Measurements from ENCODE around the gene PPP2R5E.

The PPP2R5E gene

GRCh38 chr14:63517354-63517753 is 25.8 kb downstream of the PPP2R5E start:
- DNase-seq, result no peak

- no peak for DNase-seq
Observed at GRCh38 chr14:63515240-63515639, 27.9 kb downstream of the PPP2R5E start.

GRCh38 chr14:63513756-63514155 is 29.4 kb downstream of the PPP2R5E start:
- no peak for DNase-seq

GRCh38 chr14:63512861-63513260 is 30.3 kb downstream of the PPP2R5E start:
- DNase-seq, result no peak

- DNase-seq, result no peak
Observed at GRCh38 chr14:63510538-63510937, 32.6 kb downstream of the PPP2R5E start.

GRCh38 chr14:63508033-63508432 is 35.1 kb downstream of the PPP2R5E start:
- peak; percentile 4 for DNase-seq

- DNase-seq, result no peak
Observed at GRCh38 chr14:63504648-63505047, 38.5 kb downstream of the PPP2R5E start.

GRCh38 chr14:63501429-63501828 is 41.7 kb downstream of the PPP2R5E start:
- DNase-seq, result no peak

GRCh38 chr14:63499701-63500250 is 43.4 kb downstream of the PPP2R5E start:
- DNase-seq, result no peak

GRCh38 chr14:63496837-63497400 is 46.3 kb downstream of the PPP2R5E start:
- no peak for DNase-seq

- no peak for DNase-seq
Observed at GRCh38 chr14:63493246-63493645, 49.9 kb downstream of the PPP2R5E start.

GRCh38 chr14:63492391-63492790 is 50.8 kb downstream of the PPP2R5E start:
- no peak for DNase-seq

- DNase-seq, result no peak
Observed at GRCh38 chr14:63487724-63488123, 55.5 kb downstream of the PPP2R5E start.

- DNase-seq, result no peak
Observed at GRCh38 chr14:63486738-63487137, 56.4 kb downstream of the PPP2R5E start.

GRCh38 chr14:63483315-63483714 is 59.9 kb downstream of the PPP2R5E start:
- DNase-seq, result no peak

GRCh38 chr14:63480599-63480998 is 62.6 kb downstream of the PPP2R5E start:
- DNase-seq, result no peak

- DNase-seq, result no peak
Observed at GRCh38 chr14:63478437-63478852, 64.7 kb downstream of the PPP2R5E start.

GRCh38 chr14:63478010-63478409 is 65.2 kb downstream of the PPP2R5E start:
- DNase-seq, result no peak

- no peak for DNase-seq
Observed at GRCh38 chr14:63477556-63477955, 65.6 kb downstream of the PPP2R5E start.

GRCh38 chr14:63475761-63476160 is 67.4 kb downstream of the PPP2R5E start:
- DNase-seq, result no peak

- no peak for DNase-seq
Observed at GRCh38 chr14:63474844-63475243, 68.3 kb downstream of the PPP2R5E start.

GRCh38 chr14:63474111-63474510 is 69.1 kb downstream of the PPP2R5E start:
- no peak for DNase-seq

- DNase-seq, result no peak
Observed at GRCh38 chr14:63472986-63473788, 70.0 kb downstream of the PPP2R5E start.

Data from NCI-H774 (cell line).